Limb (tissue), 2 donors: ENCODE data around the gene DLGAP1.

ENCODE experiments used
- DNase-seq, 2 donors: peaks; one replicate each; pipeline ENCODE4 v3.0.0-alpha.2; 2016; ENCODE audit errors: extremely low spot score in 2 of 2

DLGAP1 gene

GRCh38 chr18:4242431-4243161, 212.5 kb downstream of the DLGAP1 start:
- DNase-seq = no peak

GRCh38 chr18:4241090-4241617, 214.0 kb downstream of the DLGAP1 start:
- no peak for DNase-seq

- DNase-seq = no peak
Measured at GRCh38 chr18:4238966-4239365, 216.1 kb downstream of the DLGAP1 start.

GRCh38 chr18:4237664-4238041, 217.5 kb downstream of the DLGAP1 start:
- no peak for DNase-seq

GRCh38 chr18:4236940-4237663, 218.0 kb downstream of the DLGAP1 start:
- DNase-seq = no peak

GRCh38 chr18:4233468-4233867, 221.6 kb downstream of the DLGAP1 start:
- DNase-seq = no peak

- DNase-seq = no peak
Measured at GRCh38 chr18:4232656-4233055, 222.5 kb downstream of the DLGAP1 start.

- DNase-seq = no peak
Measured at GRCh38 chr18:4231260-4231659, 223.8 kb downstream of the DLGAP1 start.

- DNase-seq = no peak
Measured at GRCh38 chr18:4230450-4231168, 224.5 kb downstream of the DLGAP1 start.

GRCh38 chr18:4224031-4224704, 230.9 kb downstream of the DLGAP1 start:
- no peak for DNase-seq

- no peak for DNase-seq
Measured at GRCh38 chr18:4211111-4211837, 243.8 kb downstream of the DLGAP1 start.

- DNase-seq = no peak
Measured at GRCh38 chr18:4208366-4208765, 246.7 kb downstream of the DLGAP1 start.

GRCh38 chr18:4207383-4207985, 247.6 kb downstream of the DLGAP1 start:
- DNase-seq = no peak

GRCh38 chr18:4204438-4204720, 250.7 kb downstream of the DLGAP1 start:
- no peak for DNase-seq

- DNase-seq = no peak
Measured at GRCh38 chr18:4203568-4204437, 251.3 kb downstream of the DLGAP1 start.

GRCh38 chr18:4200399-4200798, 254.7 kb downstream of the DLGAP1 start:
- no peak for DNase-seq

- DNase-seq = no peak
Measured at GRCh38 chr18:4198956-4199355, 256.2 kb downstream of the DLGAP1 start.

GRCh38 chr18:4196351-4196750, 258.8 kb downstream of the DLGAP1 start:
- DNase-seq = no peak

- DNase-seq = no peak
Measured at GRCh38 chr18:4193086-4193485, 262.0 kb downstream of the DLGAP1 start.
